ENCODE data around the gene MGMT. TPM values are rescaled to one million over a fixed set of nuclear protein-coding genes. Genes with fewer than 3 reads are reported as not detected.

Gene MGMT
- total and polyA plus RNA-seq, 2 of the 4 experiments (the other 2 are of a cell fraction) = 11.5 to 17.8 TPM

DNA sequence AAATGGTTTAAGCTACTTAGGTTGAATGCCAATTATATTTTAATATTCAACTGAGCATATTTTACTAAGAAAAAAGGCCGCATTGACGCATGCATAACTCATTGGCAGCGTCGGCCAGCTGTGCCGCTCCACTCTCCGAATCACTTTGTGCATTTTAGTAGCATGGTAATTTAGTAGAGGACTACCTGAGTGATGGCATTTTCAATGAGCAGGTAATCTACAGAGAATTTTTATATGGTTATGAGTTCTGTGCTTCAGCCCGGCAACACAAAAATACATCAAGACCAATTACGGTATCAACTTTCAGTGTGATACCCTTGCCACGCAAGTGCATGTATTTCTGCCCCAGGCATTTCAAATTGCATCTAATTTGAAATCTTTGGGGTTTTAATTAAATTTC lies 249.8 kb downstream of the MGMT start:
- no peak overlapping the region for H2AK5ac ChIP-seq (ENCODE audit: low read depth, low read length)
- no peak for ATAC-seq (ENCODE audit: low read depth)
- DNase-seq = no peak
- H3K18ac ChIP-seq (ENCODE audit: low read depth, low read length) = no peak overlapping the region
- no peaks in the 10 kb centered on the region for H4K20me1 ChIP-seq (ENCODE audit: insufficient read depth, low read length)
- H3K23ac ChIP-seq (ENCODE audit: low read depth, low read length) = no peak overlapping the region
- H3K27ac ChIP-seq (ENCODE audit: insufficient read depth, low read length) = no peak overlapping the region
- no peak overlapping the region for H2BK5ac ChIP-seq (ENCODE audit: low read depth, low read length, poor library complexity, severe bottlenecking)
- no peak overlapping the region for H4K5ac ChIP-seq (ENCODE audit: low read depth, low read length)
- H2BK120ac ChIP-seq (ENCODE audit: low read depth, low read length) = no peak overlapping the region
- POLR2A ChIA-PET (ENCODE audit: unreplicated experiment) = no interaction called here
- H2AK9ac ChIP-seq (replicated peaks; ENCODE audit: low read depth, low read length, poor library complexity) = no peak overlapping the region
- no peaks in the 10 kb centered on the region for H3K36me3 ChIP-seq (ENCODE audit: control insufficient read depth, insufficient read depth, low read length)
- no peak overlapping the region for H3K56ac ChIP-seq (ENCODE audit: extremely low read depth, insufficient read depth, low read length)
- in situ Hi-C loops (cut with MboI; ENCODE audit: low sequenced_read_pairs) = no loop called here
- no peak overlapping the region for H2BK20ac ChIP-seq (ENCODE audit: low read depth, low read length)
- no peaks in the 10 kb centered on the region for H3K79me1 ChIP-seq (ENCODE audit: low read depth in 1 of 2, low read length in 2 of 2)
- H3K4ac ChIP-seq (ENCODE audit: low read depth, low read length) = no peak overlapping the region
- CTCF ChIA-PET = no interaction called here
- H4K8ac ChIP-seq (ENCODE audit: low read depth in 2 of 2, low read length in 2 of 2) = no peak overlapping the region
- no peak overlapping the region for H3K4me2 ChIP-seq (ENCODE audit: low read depth, low read length)
- H3K9me1 ChIP-seq (ENCODE audit: insufficient read depth, low read length) = no peaks in the 10 kb centered on the region
- H3K4me1 ChIP-seq (ENCODE audit: control insufficient read depth, insufficient read depth, low read length) = no peaks in the 10 kb centered on the region
- intact Hi-C loops (cut with micrococcal nuclease) = no loop called here
- H2BK15ac ChIP-seq (ENCODE audit: low read depth, low read length) = no peak overlapping the region
- WGBS, 2 experiments (ENCODE audit: extremely low coverage in 2 of 2, insufficient read length in 1 of 2) = 100% methylated on average over 3 of the region's 9 CpGs; no CpG with 5 or more reads in 1 of the 2 experiments
- H3K4me3 ChIP-seq (ENCODE audit: insufficient read depth, low read depth, low read length) = no peak overlapping the region
- no TSS peak for BruUV-seq (replicated peaks)
- dilution Hi-C loops (cut with HindIII; ENCODE audit: low sequenced_read_pairs, unreplicated experiment) = no loop called here
- no peak overlapping the region for H3K14ac ChIP-seq (replicated peaks; ENCODE audit: low read depth, low read length)
- no peak overlapping the region for H3K9ac ChIP-seq (ENCODE audit: low read depth, low read length)
- H3K9me3 ChIP-seq (ENCODE audit: control insufficient read depth, insufficient read depth, low read length) = peaks cover 4% of the 10 kb centered on the region; the same call in 1 of the 2 replicates
- no peak overlapping the region for H2AFZ ChIP-seq (replicated peaks; ENCODE audit: low read length, poor library complexity)
- H3K27me3 ChIP-seq (ENCODE audit: control insufficient read depth, insufficient read depth, low read length) = no peaks in the 10 kb centered on the region
- H4K91ac ChIP-seq (ENCODE audit: insufficient read depth, low read depth, low read length) = no peak overlapping the region
- TF ChIP-seq MAZ (IDR thresholded peaks at IDR 0.05; ENCODE audit: borderline replicate concordance, low read depth, low read length) = no peak
- TF ChIP-seq, protein P1, sequence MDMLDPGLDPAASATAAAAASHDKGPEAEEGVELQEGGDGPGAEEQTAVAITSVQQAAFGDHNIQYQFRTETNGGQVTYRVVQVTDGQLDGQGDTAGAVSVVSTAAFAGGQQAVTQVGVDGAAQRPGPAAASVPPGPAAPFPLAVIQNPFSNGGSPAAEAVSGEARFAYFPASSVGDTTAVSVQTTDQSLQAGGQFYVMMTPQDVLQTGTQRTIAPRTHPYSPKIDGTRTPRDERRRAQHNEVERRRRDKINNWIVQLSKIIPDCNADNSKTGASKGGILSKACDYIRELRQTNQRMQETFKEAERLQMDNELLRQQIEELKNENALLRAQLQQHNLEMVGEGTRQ (IDR thresholded peaks at IDR 0.05; ENCODE audit: low read depth, low read length) = no peak
- no peak for TF ChIP-seq RCOR1 (IDR thresholded peaks at IDR 0.05; ENCODE audit: insufficient replicate concordance, low read length)
- TF ChIP-seq RFX5 (IDR thresholded peaks at IDR 0.05; ENCODE audit: low read depth, low read length) = no peak
- no peak for TF ChIP-seq CEBPB (IDR thresholded peaks at IDR 0.05; ENCODE audit: low read depth, low read length)
- TF ChIP-seq BHLHE40 (IDR thresholded peaks at IDR 0.05; ENCODE audit: low read depth, low read length) = no peak
- TF ChIP-seq POLR2A (IDR thresholded peaks at IDR 0.05; ENCODE audit: low read depth, low read length) = no peak
- TF ChIP-seq SMC3 (IDR thresholded peaks at IDR 0.05; ENCODE audit: low read depth, low read length) = no peak
- TF ChIP-seq FOS (IDR thresholded peaks at IDR 0.05; ENCODE audit: low read depth, low read length) = no peak
- TF ChIP-seq, protein P2, sequence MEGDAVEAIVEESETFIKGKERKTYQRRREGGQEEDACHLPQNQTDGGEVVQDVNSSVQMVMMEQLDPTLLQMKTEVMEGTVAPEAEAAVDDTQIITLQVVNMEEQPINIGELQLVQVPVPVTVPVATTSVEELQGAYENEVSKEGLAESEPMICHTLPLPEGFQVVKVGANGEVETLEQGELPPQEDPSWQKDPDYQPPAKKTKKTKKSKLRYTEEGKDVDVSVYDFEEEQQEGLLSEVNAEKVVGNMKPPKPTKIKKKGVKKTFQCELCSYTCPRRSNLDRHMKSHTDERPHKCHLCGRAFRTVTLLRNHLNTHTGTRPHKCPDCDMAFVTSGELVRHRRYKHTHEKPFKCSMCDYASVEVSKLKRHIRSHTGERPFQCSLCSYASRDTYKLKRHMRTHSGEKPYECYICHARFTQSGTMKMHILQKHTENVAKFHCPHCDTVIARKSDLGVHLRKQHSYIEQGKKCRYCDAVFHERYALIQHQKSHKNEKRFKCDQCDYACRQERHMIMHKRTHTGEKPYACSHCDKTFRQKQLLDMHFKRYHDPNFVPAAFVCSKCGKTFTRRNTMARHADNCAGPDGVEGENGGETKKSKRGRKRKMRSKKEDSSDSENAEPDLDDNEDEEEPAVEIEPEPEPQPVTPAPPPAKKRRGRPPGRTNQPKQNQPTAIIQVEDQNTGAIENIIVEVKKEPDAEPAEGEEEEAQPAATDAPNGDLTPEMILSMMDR (conservative IDR thresholded peaks at IDR 0.05; ENCODE audit: low read depth, low read length) = no peak
- TF ChIP-seq CHD1 (IDR thresholded peaks at IDR 0.05; ENCODE audit: low read depth, low read length) = no peak

Data from IMR-90 (cell line).